BE2C (cell line): ENCODE measurements around the gene ZBED2.

Experiments
- DNase-seq: peaks from one replicate; pipeline ENCODE4 v3.0.0-alpha.2; 2020
- H3K27me3 ChIP-seq: fragments of 250-450 bp; sonication (Bioruptor Pico); 2 replicates; pipeline ENCODE4 v1.5.1; 2020; ENCODE audit warnings: mild to moderate bottlenecking
- H3K36me3 ChIP-seq: fragments of 250-450 bp; sonication (Bioruptor Pico); 2 replicates; pipeline ENCODE4 v1.5.1; 2020; ENCODE audit warnings: mild to moderate bottlenecking
- H3K4me1 ChIP-seq: fragments of 250-450 bp; sonication (Bioruptor Pico); 2 replicates; pipeline ENCODE4 v1.5.1; 2020
- H3K4me3 ChIP-seq: 2 replicates; pipeline ENCODE4 v1.5.1; 2011; ENCODE audit warnings: low read depth, low read length
- H3K9me3 ChIP-seq: fragments of 250-450 bp; sonication (Bioruptor Pico); 2 replicates; pipeline ENCODE4 v1.5.1; 2020
- TF ChIP-seq, protein P1 (sequence below): IDR thresholded peaks from 2 replicates; pipeline ENCODE4 v1.5.1; 2012; ENCODE audit warnings: mild to moderate bottlenecking, low read depth, low read length

ZBED2 gene

DNA sequence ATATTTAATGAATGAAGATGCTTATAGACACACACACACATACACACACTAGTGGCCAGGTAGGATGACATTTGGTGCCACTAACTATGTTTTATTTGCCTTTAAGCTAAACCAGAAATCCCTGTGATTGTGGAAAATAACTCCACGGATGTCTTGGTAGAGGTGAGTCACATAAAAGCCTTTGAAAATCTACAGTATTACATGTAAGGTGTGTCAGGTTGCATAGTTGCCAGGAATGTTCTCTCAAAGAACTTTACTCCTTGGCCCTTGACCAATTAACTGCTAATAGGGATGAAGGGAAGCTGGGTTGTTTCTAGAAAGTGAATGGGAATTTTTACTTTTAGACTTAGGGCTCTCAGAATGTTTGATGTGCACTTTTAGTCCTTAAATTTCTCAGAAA is 9.9 kb downstream of the ZBED2 start:
- Histone ChIP-seq H3K9me3 (no peaks in the 10 kb centered on the region), H3K27me3 (no peaks in the 10 kb centered on the region; the same call in 1 of the 2 replicates), H3K4me3 (no peak overlapping the region), H3K4me1 (no peaks in the 10 kb centered on the region), H3K36me3 (no peaks in the 10 kb centered on the region)
- TF ChIP-seq, protein P1, sequence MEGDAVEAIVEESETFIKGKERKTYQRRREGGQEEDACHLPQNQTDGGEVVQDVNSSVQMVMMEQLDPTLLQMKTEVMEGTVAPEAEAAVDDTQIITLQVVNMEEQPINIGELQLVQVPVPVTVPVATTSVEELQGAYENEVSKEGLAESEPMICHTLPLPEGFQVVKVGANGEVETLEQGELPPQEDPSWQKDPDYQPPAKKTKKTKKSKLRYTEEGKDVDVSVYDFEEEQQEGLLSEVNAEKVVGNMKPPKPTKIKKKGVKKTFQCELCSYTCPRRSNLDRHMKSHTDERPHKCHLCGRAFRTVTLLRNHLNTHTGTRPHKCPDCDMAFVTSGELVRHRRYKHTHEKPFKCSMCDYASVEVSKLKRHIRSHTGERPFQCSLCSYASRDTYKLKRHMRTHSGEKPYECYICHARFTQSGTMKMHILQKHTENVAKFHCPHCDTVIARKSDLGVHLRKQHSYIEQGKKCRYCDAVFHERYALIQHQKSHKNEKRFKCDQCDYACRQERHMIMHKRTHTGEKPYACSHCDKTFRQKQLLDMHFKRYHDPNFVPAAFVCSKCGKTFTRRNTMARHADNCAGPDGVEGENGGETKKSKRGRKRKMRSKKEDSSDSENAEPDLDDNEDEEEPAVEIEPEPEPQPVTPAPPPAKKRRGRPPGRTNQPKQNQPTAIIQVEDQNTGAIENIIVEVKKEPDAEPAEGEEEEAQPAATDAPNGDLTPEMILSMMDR, result no peak
- DNase-seq, result no peak

DNA sequence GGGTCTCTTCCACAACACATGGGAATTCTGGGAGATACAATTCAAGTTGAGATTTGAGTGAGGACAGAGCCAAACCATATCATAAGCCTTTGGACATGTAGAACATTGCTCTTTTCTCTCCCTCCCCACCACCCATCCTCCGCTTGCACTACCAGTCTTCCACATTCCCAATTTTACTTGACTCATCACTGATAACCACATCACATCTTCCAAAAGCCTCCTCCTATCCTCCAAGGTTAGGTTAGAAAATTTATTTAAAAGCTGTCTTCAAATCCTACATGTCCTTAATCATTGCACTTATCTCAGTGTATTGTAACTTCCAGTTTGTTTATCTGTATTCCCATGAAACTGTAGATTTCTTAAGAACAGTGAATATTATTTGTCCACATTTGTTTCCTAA is 10.4 kb downstream of the ZBED2 start:
- no peak for DNase-seq
- TF ChIP-seq, protein P1, result no peak
- Histone ChIP-seq H3K4me1 (no peaks in the 10 kb centered on the region), H3K9me3 (no peaks in the 10 kb centered on the region), H3K4me3 (no peak overlapping the region), H3K36me3 (no peaks in the 10 kb centered on the region), H3K27me3 (no peaks in the 10 kb centered on the region; the same call in 1 of the 2 replicates)

DNA sequence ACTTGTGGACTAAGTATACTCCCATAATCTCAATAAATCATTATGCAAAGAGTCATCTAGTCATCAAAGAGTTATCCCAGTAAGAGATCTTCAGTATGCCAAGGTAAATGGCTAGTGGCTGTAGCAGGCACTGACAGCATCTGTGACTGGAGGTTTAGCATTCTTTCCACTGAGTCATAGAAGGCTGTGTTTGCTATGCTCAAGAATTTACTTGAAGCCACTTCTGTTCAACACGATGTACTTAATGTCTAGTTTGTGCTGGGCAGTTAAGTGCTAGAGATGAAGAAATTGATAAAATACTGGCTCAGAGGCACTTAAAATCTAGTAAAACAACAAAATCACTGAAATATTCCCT is 13.0 kb downstream of the ZBED2 start:
- TF ChIP-seq, protein P1, result no peak
- H3K27me3 ChIP-seq, result no peaks in the 10 kb centered on the region; the same call in 1 of the 2 replicates
- DNase-seq, result no peak
- H3K9me3 ChIP-seq, result no peaks in the 10 kb centered on the region
- no peak overlapping the region for H3K4me3 ChIP-seq
- no peaks in the 10 kb centered on the region for H3K4me1 ChIP-seq
- no peaks in the 10 kb centered on the region for H3K36me3 ChIP-seq

DNA sequence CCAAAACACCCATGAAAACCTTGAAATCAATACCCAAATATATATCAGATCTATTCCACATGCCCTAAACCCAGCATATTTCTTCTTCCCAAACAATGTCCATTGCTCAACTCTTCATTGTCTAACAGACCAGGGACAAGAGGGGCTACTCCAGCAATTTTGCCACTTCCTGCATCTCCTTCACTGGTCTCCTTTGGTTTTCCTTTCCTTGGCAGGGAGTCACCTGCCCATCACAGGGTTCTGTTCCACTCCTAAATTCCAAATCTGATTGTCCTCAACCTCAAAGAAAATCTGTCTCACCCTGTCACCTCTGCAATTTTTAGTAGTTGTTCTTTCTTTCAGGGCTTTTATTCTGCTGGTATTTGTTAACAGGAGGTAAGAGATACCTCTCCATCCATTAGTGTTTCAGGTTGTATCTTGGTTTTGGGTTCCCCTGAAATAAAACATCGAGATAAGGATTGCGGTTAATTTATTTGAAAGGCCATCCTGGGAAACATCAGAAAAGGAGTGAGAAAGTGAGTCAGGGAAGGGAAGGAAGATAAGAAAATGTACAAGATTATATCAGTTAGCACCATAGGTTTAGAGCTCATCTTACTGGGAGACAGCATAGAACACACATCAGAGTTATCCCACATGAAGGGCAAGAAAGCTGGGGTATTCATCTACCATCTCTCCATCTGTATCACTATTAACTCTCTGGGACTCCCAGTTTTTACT is 13.6 kb downstream of the ZBED2 start:
- no peak overlapping the region for H3K4me3 ChIP-seq
- no peaks in the 10 kb centered on the region for H3K9me3 ChIP-seq
- H3K36me3 ChIP-seq, result no peaks in the 10 kb centered on the region
- H3K4me1 ChIP-seq, result no peaks in the 10 kb centered on the region
- TF ChIP-seq, protein P1, result no peak
- no peaks in the 10 kb centered on the region; the same call in 1 of the 2 replicates for H3K27me3 ChIP-seq
- DNase-seq, result no peak

DNA sequence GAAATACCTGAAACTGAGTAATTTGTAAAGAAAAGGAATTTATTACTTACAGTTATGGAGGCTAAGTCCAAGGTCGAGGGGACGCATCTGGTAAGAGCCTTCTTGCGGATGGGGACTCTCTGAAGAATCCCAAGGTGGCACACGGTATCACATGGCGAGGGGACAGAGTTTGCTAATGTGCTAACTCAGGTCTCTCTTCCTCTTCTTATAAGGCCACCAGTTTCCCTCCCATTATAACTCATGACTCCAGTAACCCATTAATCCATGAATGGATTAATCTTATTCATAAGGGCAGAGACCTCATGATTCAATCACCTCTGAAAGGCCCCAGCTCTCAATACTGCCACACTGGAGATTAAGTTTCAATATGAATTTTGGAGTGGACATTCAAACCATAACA is 15.7 kb downstream of the ZBED2 start:
- Histone ChIP-seq H3K4me1 (no peaks in the 10 kb centered on the region), H3K4me3 (no peak overlapping the region), H3K36me3 (no peaks in the 10 kb centered on the region), H3K9me3 (no peaks in the 10 kb centered on the region), H3K27me3 (no peaks in the 10 kb centered on the region; the same call in 1 of the 2 replicates)
- TF ChIP-seq, protein P1, result no peak
- no peak for DNase-seq

DNA sequence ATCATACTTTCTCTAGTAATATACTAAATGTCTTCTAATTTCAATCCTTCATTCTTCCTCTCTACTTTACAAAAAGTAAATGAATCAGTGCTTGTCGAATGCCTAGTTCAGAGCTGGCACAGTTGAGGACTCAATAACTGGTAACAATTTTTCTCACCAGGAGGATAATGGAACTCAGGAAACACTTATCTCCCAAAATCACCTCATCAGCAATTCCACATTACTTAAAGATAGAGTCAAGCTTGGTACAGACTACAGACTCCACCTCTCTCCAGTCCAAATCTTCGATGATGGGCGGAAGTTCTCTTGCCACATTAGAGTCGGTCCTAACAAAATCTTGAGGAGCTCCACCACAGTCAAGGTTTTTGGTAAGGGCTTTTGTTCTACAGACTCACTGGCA is 16.3 kb downstream of the ZBED2 start:
- Histone ChIP-seq H3K4me3 (no peak overlapping the region), H3K36me3 (no peaks in the 10 kb centered on the region), H3K9me3 (no peaks in the 10 kb centered on the region), H3K4me1 (no peaks in the 10 kb centered on the region), H3K27me3 (no peaks in the 10 kb centered on the region; the same call in 1 of the 2 replicates)
- TF ChIP-seq, protein P1, result no peak
- no peak for DNase-seq
